NT2/D1 (cell line): ENCODE results near the gene ARHGEF40.

Source experiments
- SUZ12 ChIP-seq: IDR thresholded peaks from 2 replicates; pipeline ENCODE4 v1.6.1; 2011; ENCODE audit not compliant: insufficient read length, insufficient read depth; ENCODE audit errors: extremely low read depth
- YY1 ChIP-seq: IDR thresholded peaks from 2 replicates; pipeline ENCODE4 v1.6.1; 2011; ENCODE audit not compliant: insufficient read length, insufficient read depth

DNA sequence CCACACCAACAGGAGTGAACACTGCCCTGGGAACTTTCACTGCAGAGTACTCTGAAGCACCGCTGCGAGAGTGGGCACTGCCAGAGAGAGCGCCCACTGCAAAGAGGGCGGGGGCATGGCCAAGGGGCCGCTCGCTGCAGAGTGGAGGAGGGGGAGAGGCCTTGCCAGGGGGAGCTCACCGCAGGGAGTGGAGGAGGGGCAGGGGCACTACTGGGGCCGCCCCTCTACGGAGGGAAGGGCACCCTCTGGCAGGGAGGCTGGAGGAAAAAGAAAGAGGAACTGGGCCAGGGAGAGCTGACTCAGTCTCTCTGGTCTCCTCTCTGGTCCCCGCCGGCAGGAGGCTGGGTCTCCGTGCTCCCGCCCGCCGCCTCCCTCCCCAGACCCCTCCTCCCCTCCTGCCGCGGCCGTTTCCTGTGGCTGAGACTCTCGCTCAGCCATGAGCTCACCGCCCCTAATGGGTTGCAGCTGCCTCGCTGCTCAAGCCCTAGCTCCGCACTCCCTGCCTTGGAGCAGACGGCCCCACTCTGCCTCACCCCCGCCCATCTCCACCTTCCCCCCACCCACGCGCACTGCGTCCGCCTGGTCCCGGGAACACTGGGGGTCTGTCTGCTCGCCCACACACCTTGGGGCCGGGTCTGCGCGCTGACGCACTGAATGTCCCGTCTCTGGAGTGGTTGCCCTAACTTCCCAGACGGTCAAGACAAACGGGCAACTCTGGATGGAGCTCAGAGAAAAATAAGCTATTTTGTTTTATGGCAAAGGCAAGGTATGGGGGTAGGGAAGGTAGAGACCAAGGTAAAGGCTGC, 1.3 kb downstream of the ARHGEF40 start:
- no peak for TF ChIP-seq SUZ12
- no peak for TF ChIP-seq YY1
